K562 (cell line): ENCODE measurements around the gene GPX5. TPM values are rescaled to one million over a fixed set of nuclear protein-coding genes. Genes with fewer than 3 reads are reported as not detected.

ENCODE experiments used
- CEBPB ChIP-seq: fragments of 450-650 bp; IDR thresholded peaks from 2 replicates; pipeline ENCODE4 v1.6.1; 2016; ENCODE audit warnings: missing genetic modification characterization, missing compliant biosample characterization
- FOXK2 ChIP-seq, 2 experiments: fragments of 450-650 bp; IDR thresholded peaks in 1 of 2; conservative IDR thresholded peaks in 1 of 2; 2 replicates each; pipeline ENCODE4 v1.6.1; 2016; ENCODE audit warnings: low read depth in 2 of 2, mild to moderate bottlenecking in 1 of 2
- LCOR ChIP-seq: sonication (generic); formaldehyde crosslinking; IDR thresholded peaks from 2 replicates; pipeline ENCODE4 v1.8.0; 2022; ENCODE audit warnings: mild to moderate bottlenecking, missing genetic modification reagents
- NR1H2 ChIP-seq: sonication (generic); formaldehyde crosslinking; IDR thresholded peaks from 2 replicates; pipeline ENCODE4 v1.4.0; 2020; ENCODE audit warnings: mild to moderate bottlenecking, missing genetic modification reagents
- NR4A1 ChIP-seq, 2 experiments: fragments of 250-450 bp in 1 of 2; fragments of 450-650 bp in 1 of 2; sonication (Bioruptor Pico) in 1 of 2; IDR thresholded peaks; 2 replicates each; pipeline versions ENCODE4 v1.4.0 to v1.6.1; 2016 to 2020; ENCODE audit warnings: mild to moderate bottlenecking in 2 of 2, missing compliant biosample characterization in 1 of 2, missing genetic modification characterization in 1 of 2, moderate library complexity in 1 of 2
- STAT5A ChIP-seq: IDR thresholded peaks from 2 replicates; pipeline ENCODE4 v1.6.1; 2012; ENCODE audit warnings: low read length, inconsistent platforms, borderline replicate concordance
- ZKSCAN1 ChIP-seq: fragments of 150-350 bp; IDR thresholded peaks from 2 replicates; pipeline ENCODE4 v1.6.1; 2016; ENCODE audit warnings: low read depth, low read length
- ZNF561 ChIP-seq: fragments of 450-650 bp; formaldehyde crosslinking; conservative IDR thresholded peaks from 2 replicates; pipeline ENCODE4 v1.4.0; 2020; ENCODE audit warnings: mild to moderate bottlenecking, moderate library complexity
- ZNF584 ChIP-seq: fragments of 200-800 bp; sonication (Bioruptor generic); IDR thresholded peaks from 2 replicates; pipeline ENCODE4 v1.6.1; 2016; ENCODE audit warnings: low read depth, mild to moderate bottlenecking, missing genetic modification characterization, missing compliant biosample characterization
- polyA plus RNA-seq, 8 experiments: library from polyadenylated mRNA; depleted of rRNA in 4 of 8; stranded (reverse) in 5 of 8; unstranded in 3 of 8; fragments of >200 nt; fragmentation: Nextera tagmentation in 2 of 8; fragmentation: Illumina TruSeq in 1 of 8; extraction: Ambion mirVana in 2 of 8; extraction: Trizol in 1 of 8; gene quantifications; 2 replicates each; pipeline versions ENCODE4 v1.2.1 to v1.2.3, GENCODE V29; 2011 to 2014; ENCODE audit warnings: inconsistent platforms in 1 of 8, missing spikeins in 1 of 8
- total RNA-seq, 7 experiments: library from RNA; depleted of rRNA in 6 of 7; stranded (reverse); fragments of >200 nt in 6 of 7; fragmentation: Illumina TruSeq in 2 of 7; extraction: Trizol in 2 of 7; gene quantifications; 2 replicates each; pipeline versions ENCODE4 v1.2.1 to v1.2.3, GENCODE V29; 2011 to 2021; ENCODE audit warnings: low replicate concordance in 1 of 7
- TF ChIP-seq, protein P1 (sequence below), 2 experiments: fragments of 450-650 bp in 1 of 2; sonication (generic) in 1 of 2; formaldehyde crosslinking in 1 of 2; IDR thresholded peaks in 1 of 2; conservative IDR thresholded peaks in 1 of 2; 2 replicates each; pipeline versions ENCODE4 v1.6.1 to v1.8.1; 2016 to 2023; ENCODE audit warnings: mild to moderate bottlenecking in 2 of 2, moderate library complexity in 2 of 2, inconsistent platforms in 1 of 2, missing genetic modification reagents in 1 of 2
- TF ChIP-seq, protein P2 (sequence below): fragments of 150-350 bp; IDR thresholded peaks from 2 replicates; pipeline ENCODE4 v1.6.1; 2014; ENCODE audit warnings: low read depth, mild to moderate bottlenecking, low read length, borderline replicate concordance
- TF ChIP-seq, protein P3 (sequence below): conservative IDR thresholded peaks from 2 replicates; pipeline ENCODE4 v1.6.1; 2011; ENCODE audit warnings: low read depth, mild to moderate bottlenecking, low read length; ENCODE audit not compliant: control insufficient read depth
- TF ChIP-seq, protein P4 (sequence below), 2 experiments: fragments of 450-650 bp in 1 of 2; IDR thresholded peaks; 2 replicates each; pipeline ENCODE4 v1.6.1; 2011 to 2017; ENCODE audit warnings: low read depth in 2 of 2, antibody characterized with exemption in 1 of 2, borderline replicate concordance in 1 of 2, low read length in 1 of 2, mild to moderate bottlenecking in 1 of 2, mixed read lengths in 1 of 2; ENCODE audit not compliant: control insufficient read depth in 1 of 2
- TF ChIP-seq, protein P5 (sequence below): fragments of 250-450 bp; sonication (Bioruptor Pico); IDR thresholded peaks from 2 replicates; pipeline ENCODE4 v1.8.0; 2022; ENCODE audit warnings: inconsistent platforms

Gene GPX5
- total and polyA plus RNA-seq, 9 of the 15 experiments (the other 6 are each of a cell fraction or from before 2014, with no cell fraction given) = 0.07 to 0.18 (median 0.15) TPM; not detected in 6

DNA sequence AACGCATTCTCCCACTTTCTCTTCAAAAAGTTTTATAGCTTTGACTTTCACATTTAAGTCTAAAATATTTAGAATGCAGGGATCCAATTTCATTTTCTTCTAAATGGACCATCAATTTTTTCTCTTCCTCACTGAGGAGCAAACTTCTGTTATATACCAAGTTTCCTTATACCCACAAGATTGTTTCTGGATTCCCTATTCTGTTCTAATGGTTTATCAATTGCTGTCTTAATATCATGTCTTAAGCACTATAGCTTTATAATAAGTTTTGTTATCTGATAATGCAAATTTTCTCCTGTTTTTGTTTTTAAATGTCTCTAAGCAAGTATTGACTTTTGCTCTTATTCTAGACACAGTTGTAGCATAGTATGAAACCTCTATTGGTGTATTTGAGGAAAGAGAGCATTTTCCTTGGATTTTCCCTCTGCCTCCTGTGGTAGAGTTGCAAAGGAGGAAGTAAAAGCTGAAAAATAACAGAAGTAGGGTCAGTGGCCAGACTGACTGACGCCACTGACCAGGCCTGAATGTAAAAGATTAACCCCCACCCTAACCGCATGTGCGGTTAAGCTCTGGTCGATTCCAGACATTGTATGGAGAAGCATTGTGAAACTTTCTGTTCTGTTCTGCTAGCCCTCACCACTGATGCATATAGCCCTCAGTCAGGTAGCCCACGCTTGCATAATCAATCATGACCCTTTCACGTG, 40.3 kb downstream of the GPX5 start (continued):
- TF ChIP-seq STAT5A = peak; percentile 83
- TF ChIP-seq FOXK2 (conservative IDR thresholded peaks at IDR 0.05 in 1 of 2, IDR thresholded peaks at IDR 0.05 in 1 of 2; ENCODE audit: low read depth in 2 of 2) = no peak; a peak in 2 of 4 replicates
- no peak for TF ChIP-seq ZNF561 (CRISPR knock-in tag)
- peak; percentile 82; the same call in 1 of the 2 replicates for TF ChIP-seq LCOR
- TF ChIP-seq, protein P1, sequence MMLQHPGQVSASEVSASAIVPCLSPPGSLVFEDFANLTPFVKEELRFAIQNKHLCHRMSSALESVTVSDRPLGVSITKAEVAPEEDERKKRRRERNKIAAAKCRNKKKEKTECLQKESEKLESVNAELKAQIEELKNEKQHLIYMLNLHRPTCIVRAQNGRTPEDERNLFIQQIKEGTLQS (IDR thresholded peaks at IDR 0.05) = peak; percentile 75
- TF ChIP-seq, protein P1 (CRISPR knock-in tag; conservative IDR thresholded peaks at IDR 0.05) = 0 out of 2 replicates have a peak, but pooled peaks have one; percentile 72
- no peak for TF ChIP-seq ZNF584 (CRISPR knock-in tag)
- no peak for TF ChIP-seq ZKSCAN1
- TF ChIP-seq, protein P2, sequence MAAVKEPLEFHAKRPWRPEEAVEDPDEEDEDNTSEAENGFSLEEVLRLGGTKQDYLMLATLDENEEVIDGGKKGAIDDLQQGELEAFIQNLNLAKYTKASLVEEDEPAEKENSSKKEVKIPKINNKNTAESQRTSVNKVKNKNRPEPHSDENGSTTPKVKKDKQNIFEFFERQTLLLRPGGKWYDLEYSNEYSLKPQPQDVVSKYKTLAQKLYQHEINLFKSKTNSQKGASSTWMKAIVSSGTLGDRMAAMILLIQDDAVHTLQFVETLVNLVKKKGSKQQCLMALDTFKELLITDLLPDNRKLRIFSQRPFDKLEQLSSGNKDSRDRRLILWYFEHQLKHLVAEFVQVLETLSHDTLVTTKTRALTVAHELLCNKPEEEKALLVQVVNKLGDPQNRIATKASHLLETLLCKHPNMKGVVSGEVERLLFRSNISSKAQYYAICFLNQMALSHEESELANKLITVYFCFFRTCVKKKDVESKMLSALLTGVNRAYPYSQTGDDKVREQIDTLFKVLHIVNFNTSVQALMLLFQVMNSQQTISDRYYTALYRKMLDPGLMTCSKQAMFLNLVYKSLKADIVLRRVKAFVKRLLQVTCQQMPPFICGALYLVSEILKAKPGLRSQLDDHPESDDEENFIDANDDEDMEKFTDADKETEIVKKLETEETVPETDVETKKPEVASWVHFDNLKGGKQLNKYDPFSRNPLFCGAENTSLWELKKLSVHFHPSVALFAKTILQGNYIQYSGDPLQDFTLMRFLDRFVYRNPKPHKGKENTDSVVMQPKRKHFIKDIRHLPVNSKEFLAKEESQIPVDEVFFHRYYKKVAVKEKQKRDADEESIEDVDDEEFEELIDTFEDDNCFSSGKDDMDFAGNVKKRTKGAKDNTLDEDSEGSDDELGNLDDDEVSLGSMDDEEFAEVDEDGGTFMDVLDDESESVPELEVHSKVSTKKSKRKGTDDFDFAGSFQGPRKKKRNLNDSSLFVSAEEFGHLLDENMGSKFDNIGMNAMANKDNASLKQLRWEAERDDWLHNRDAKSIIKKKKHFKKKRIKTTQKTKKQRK = no peak
- TF ChIP-seq, protein P3, sequence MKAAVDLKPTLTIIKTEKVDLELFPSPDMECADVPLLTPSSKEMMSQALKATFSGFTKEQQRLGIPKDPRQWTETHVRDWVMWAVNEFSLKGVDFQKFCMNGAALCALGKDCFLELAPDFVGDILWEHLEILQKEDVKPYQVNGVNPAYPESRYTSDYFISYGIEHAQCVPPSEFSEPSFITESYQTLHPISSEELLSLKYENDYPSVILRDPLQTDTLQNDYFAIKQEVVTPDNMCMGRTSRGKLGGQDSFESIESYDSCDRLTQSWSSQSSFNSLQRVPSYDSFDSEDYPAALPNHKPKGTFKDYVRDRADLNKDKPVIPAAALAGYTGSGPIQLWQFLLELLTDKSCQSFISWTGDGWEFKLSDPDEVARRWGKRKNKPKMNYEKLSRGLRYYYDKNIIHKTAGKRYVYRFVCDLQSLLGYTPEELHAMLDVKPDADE = 0 out of 2 replicates have a peak, but pooled peaks have one; percentile 39
- TF ChIP-seq CEBPB (tag) = peak; percentile 99
- TF ChIP-seq NR1H2 (CRISPR knock-in tag) = no peak; the same call in 1 of the 2 replicates
- TF ChIP-seq, protein P4, sequence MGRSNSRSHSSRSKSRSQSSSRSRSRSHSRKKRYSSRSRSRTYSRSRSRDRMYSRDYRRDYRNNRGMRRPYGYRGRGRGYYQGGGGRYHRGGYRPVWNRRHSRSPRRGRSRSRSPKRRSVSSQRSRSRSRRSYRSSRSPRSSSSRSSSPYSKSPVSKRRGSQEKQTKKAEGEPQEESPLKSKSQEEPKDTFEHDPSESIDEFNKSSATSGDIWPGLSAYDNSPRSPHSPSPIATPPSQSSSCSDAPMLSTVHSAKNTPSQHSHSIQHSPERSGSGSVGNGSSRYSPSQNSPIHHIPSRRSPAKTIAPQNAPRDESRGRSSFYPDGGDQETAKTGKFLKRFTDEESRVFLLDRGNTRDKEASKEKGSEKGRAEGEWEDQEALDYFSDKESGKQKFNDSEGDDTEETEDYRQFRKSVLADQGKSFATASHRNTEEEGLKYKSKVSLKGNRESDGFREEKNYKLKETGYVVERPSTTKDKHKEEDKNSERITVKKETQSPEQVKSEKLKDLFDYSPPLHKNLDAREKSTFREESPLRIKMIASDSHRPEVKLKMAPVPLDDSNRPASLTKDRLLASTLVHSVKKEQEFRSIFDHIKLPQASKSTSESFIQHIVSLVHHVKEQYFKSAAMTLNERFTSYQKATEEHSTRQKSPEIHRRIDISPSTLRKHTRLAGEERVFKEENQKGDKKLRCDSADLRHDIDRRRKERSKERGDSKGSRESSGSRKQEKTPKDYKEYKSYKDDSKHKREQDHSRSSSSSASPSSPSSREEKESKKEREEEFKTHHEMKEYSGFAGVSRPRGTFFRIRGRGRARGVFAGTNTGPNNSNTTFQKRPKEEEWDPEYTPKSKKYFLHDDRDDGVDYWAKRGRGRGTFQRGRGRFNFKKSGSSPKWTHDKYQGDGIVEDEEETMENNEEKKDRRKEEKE (IDR thresholded peaks at IDR 0.05; ENCODE audit: borderline replicate concordance in 1 of 2, control insufficient read depth in 1 of 2, low read depth in 2 of 2, low read length in 1 of 2) = peak in 1 of 2 experiments; percentile 52; a peak in 1 of 4 replicates
- no peak for TF ChIP-seq NR4A1 (CRISPR knock-in tag; IDR thresholded peaks at IDR 0.05)
- TF ChIP-seq NR4A1 (tag; IDR thresholded peaks at IDR 0.05) = no peak
- TF ChIP-seq, protein P5, sequence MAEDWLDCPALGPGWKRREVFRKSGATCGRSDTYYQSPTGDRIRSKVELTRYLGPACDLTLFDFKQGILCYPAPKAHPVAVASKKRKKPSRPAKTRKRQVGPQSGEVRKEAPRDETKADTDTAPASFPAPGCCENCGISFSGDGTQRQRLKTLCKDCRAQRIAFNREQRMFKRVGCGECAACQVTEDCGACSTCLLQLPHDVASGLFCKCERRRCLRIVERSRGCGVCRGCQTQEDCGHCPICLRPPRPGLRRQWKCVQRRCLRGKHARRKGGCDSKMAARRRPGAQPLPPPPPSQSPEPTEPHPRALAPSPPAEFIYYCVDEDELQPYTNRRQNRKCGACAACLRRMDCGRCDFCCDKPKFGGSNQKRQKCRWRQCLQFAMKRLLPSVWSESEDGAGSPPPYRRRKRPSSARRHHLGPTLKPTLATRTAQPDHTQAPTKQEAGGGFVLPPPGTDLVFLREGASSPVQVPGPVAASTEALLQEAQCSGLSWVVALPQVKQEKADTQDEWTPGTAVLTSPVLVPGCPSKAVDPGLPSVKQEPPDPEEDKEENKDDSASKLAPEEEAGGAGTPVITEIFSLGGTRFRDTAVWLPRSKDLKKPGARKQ (CRISPR knock-in tag) = no peak
